Endometrial microvascular endothelial cells (primary cell): ENCODE results near the gene SMDT1. TPM values are rescaled to one million over a fixed set of nuclear protein-coding genes. Genes with fewer than 3 reads are reported as not detected.
"Not testable (repeated sequence)": the region's sequence is repeated elsewhere in the genome, so short reads cannot be mapped to it uniquely, and the experiment has no call there.

Experiments
- in situ Hi-C: cut with HindIII; loops from 2 replicates; pipeline ENCODE4 v1.10.0; 2017; ENCODE audit warnings: low sequenced_read_pairs, low pct_unique_long_range_greater_than_20kb; ENCODE audit errors: inconsistent ontology term
- total RNA-seq: library from RNA; depleted of rRNA; stranded (reverse); fragments of >200 nt; gene quantifications from one replicate; pipeline ENCODE4 v1.2.3, GENCODE V29; 2015; ENCODE audit errors: inconsistent ontology term

The SMDT1 gene
- total RNA-seq, 1 donor from 2014 or later, result 0.56 TPM

- in situ Hi-C loops, result no loop called here
Observed at GRCh38 chr22:42091455-42091782, 11.9 kb downstream of the SMDT1 start.

GRCh38 chr22:42101199-42101598 lies 21.7 kb downstream of the SMDT1 start:
- in situ Hi-C loops, result no loop called here

GRCh38 chr22:42104332-42104860 lies 24.9 kb downstream of the SMDT1 start:
- in situ Hi-C loops, result not testable (repeated sequence)

GRCh38 chr22:42108848-42109247 lies 29.3 kb downstream of the SMDT1 start:
- in situ Hi-C loops, result no loop called here

GRCh38 chr22:42111798-42112197 lies 32.3 kb downstream of the SMDT1 start:
- in situ Hi-C loops, result no loop called here

- in situ Hi-C loops, result not testable (repeated sequence)
Observed at GRCh38 chr22:42112793-42113192, 33.3 kb downstream of the SMDT1 start.

GRCh38 chr22:42114721-42115120 lies 35.2 kb downstream of the SMDT1 start:
- in situ Hi-C loops, result no loop called here

- in situ Hi-C loops, result not testable (repeated sequence)
Observed at GRCh38 chr22:42115420-42115830, 35.9 kb downstream of the SMDT1 start.

- in situ Hi-C loops, result no loop called here
Observed at GRCh38 chr22:42116848-42117424, 37.4 kb downstream of the SMDT1 start.

GRCh38 chr22:42120231-42121021 lies 40.9 kb downstream of the SMDT1 start:
- in situ Hi-C loops, result not testable (repeated sequence)

GRCh38 chr22:42123529-42123928 lies 44.0 kb downstream of the SMDT1 start:
- in situ Hi-C loops, result not testable (repeated sequence)

- in situ Hi-C loops, result no loop called here
Observed at GRCh38 chr22:42127606-42128005, 48.1 kb downstream of the SMDT1 start.

GRCh38 chr22:42128007-42128406 lies 48.5 kb downstream of the SMDT1 start:
- in situ Hi-C loops, result not testable (repeated sequence)

GRCh38 chr22:42128776-42129694 lies 49.5 kb downstream of the SMDT1 start:
- in situ Hi-C loops, result not testable (repeated sequence)

- in situ Hi-C loops, result not testable (repeated sequence)
Observed at GRCh38 chr22:42130182-42130581, 50.7 kb downstream of the SMDT1 start.

GRCh38 chr22:42130639-42131431 lies 51.3 kb downstream of the SMDT1 start, which contains the start of gene CYP2D6:
Gene CYP2D6 (minus strand): TSS chr22:42130810. CDS start chr22:42130791, 19 bp downstream.
- in situ Hi-C loops, result not testable (repeated sequence)

- in situ Hi-C loops, result no loop called here
Observed at GRCh38 chr22:42131562-42131961, 52.1 kb downstream of the SMDT1 start.

- in situ Hi-C loops, result no loop called here
Observed at GRCh38 chr22:42132457-42132856, 53.0 kb downstream of the SMDT1 start.
